Measurements from ENCODE around the gene EMX2. TPM values are rescaled to one million over a fixed set of nuclear protein-coding genes. Genes with fewer than 3 reads are reported as not detected.

EMX2 gene
- total and polyA plus RNA-seq, 12 donors, result 0.11 to 0.72 (median 0.51) TPM; not detected in 7

- Histone ChIP-seq H3K4me1 (replicated peaks in 1 of 2) (no peaks in the 10 kb centered on the region), H3K27ac (no peak overlapping the region), H3K9me3 (replicated peaks in 1 of 3) (no peaks in the 10 kb centered on the region), H3K27me3 (peaks cover 68% of the 10 kb centered on the region), H3K36me3 (replicated peaks in 1 of 2) (no peaks in the 10 kb centered on the region), H3K4me3 (no peak overlapping the region)
- no peak for DNase-seq
- WGBS, 4 donors, result 10 to 17% (median 13%) methylated on average over 16 to 19 of the region's 19 CpGs
- intact Hi-C loops (cut with DNase I), result no loop called here
- no peak for TF ChIP-seq POLR2A (IDR thresholded peaks at IDR 0.05)
- no peak for TF ChIP-seq CTCF (IDR thresholded peaks at IDR 0.05)
These were observed 11.2 kb downstream of the EMX2 start for GRCh38 chr10:117553815-117554172.

- WGBS, 4 donors, result 27 to 40% (median 36%) methylated on average over 14 of the region's 14 CpGs
- Histone ChIP-seq H3K27ac (no peak overlapping the region), H3K4me3 (no peak overlapping the region), H3K27me3 (peaks cover 65% of the 10 kb centered on the region), H3K36me3 (replicated peaks in 1 of 2) (no peaks in the 10 kb centered on the region), H3K9me3 (replicated peaks in 1 of 3) (no peaks in the 10 kb centered on the region), H3K4me1 (replicated peaks in 1 of 2) (no peaks in the 10 kb centered on the region)
- intact Hi-C loops (cut with DNase I), result no loop called here
- DNase-seq, result no peak
- TF ChIP-seq POLR2A (IDR thresholded peaks at IDR 0.05) (no peak), CTCF (IDR thresholded peaks at IDR 0.05) (no peak)
These were observed 11.8 kb downstream of the EMX2 start for GRCh38 chr10:117554241-117554814.

GRCh38 chr10:117555017-117555416 is 12.5 kb downstream of the EMX2 start:
- no peaks in the 10 kb centered on the region for H3K4me1 ChIP-seq (replicated peaks in 1 of 2)
- no peaks in the 10 kb centered on the region for H3K9me3 ChIP-seq (replicated peaks in 1 of 3)
- TF ChIP-seq POLR2A (IDR thresholded peaks at IDR 0.05), result no peak
- no peak for TF ChIP-seq CTCF (IDR thresholded peaks at IDR 0.05)
- WGBS, 4 donors, result 60 to 72% (median 63%) methylated on average over 12 of the region's 12 CpGs
- no peak for DNase-seq
- intact Hi-C loops (cut with DNase I), result no loop called here
- no peaks in the 10 kb centered on the region for H3K36me3 ChIP-seq (replicated peaks in 1 of 2)
- no peak overlapping the region for H3K27ac ChIP-seq
- peaks cover 58% of the 10 kb centered on the region for H3K27me3 ChIP-seq
- no peak overlapping the region for H3K4me3 ChIP-seq

DNA sequence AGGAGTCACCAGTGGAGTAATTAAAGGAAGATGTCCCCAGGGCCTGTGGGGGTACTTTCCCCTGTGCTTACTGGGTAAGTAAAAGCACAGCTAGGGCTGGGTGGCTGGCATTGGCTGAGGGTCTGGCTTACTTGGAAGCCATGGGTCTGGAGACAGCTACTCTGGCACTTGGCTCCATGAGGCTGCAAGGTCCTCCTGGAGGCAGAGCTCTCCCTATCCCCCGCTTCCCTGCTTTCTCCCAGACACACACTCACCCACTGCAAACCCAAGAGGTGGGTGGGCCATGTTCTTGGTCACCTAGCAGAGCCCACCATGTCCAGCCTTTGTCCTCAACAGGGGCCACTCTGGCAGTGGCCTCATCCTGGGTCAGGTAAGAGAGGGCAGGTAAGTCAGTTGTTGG is 13.3 kb downstream of the EMX2 start:
- TF ChIP-seq CTCF (IDR thresholded peaks at IDR 0.05), result no peak
- no peak for TF ChIP-seq POLR2A (IDR thresholded peaks at IDR 0.05)
- H3K9me3 ChIP-seq (replicated peaks in 1 of 3), result no peaks in the 10 kb centered on the region
- H3K4me1 ChIP-seq (replicated peaks in 1 of 2), result no peaks in the 10 kb centered on the region
- no peaks in the 10 kb centered on the region for H3K36me3 ChIP-seq (replicated peaks in 1 of 2)
- no peak for DNase-seq
- intact Hi-C loops (cut with DNase I), result no loop called here
- 92 to 100% (median 94%) methylated on average over 1 of the region's 1 CpG for WGBS, 4 donors
- no peak overlapping the region for H3K27ac ChIP-seq
- H3K27me3 ChIP-seq, result peaks cover 50% of the 10 kb centered on the region
- no peak overlapping the region for H3K4me3 ChIP-seq

Measured in adrenal gland (tissue), 12 donors.